ENCODE results near the gene AADACL2. TPM values are rescaled to one million over a fixed set of nuclear protein-coding genes. Genes with fewer than 3 reads are reported as not detected.

AADACL2 gene
- total and polyA plus RNA-seq, 2 experiments from 2014 or later: not detected

DNA sequence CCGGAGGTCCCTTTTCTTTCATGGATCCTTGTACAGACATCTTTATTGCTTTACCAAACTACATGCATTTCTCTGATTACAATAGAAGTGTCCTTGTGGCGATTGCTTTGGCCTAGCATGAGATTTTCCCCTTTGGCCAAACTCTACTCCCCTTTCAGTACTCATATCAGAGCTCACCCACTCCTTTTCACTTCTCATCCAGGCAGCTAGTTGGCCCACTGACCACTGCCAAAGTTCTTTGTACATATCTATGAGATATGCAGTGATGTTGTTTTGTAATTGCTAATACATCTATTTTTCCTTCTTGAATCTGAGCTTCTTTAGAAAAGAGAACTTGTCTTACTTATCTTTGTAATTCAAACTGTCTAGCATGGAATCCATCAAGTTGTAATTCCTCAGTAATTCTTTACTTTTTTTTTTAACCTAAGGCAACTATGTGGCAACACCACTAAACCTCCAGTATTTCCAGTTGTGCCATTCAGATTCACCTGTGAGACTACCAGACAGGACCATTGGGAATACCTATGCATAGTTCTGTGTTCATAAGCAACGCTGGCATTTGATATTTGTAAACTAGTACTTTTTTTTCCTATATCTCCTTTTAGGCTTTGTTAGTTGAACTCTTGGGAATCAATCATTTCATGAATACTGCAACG, 39.2 kb downstream of the AADACL2 start:
- TF ChIP-seq EZH2phosphoT487 (IDR thresholded peaks at IDR 0.05; ENCODE audit: insufficient read depth, low read depth) (no peak), EZH2 (IDR thresholded peaks at IDR 0.05; ENCODE audit: insufficient read depth, poor library complexity, severe bottlenecking) (no peak)
- no peak overlapping the region for H3K9ac ChIP-seq
- no peaks in the 10 kb centered on the region for H4K20me1 ChIP-seq (ENCODE audit: insufficient read depth)
- in situ Hi-C loops (cut with MboI): no loop called here
- no peak for DNase-seq
- no peak overlapping the region for H3K4me3 ChIP-seq
- H2AFZ ChIP-seq: no peak overlapping the region
- WGBS, 2 experiments (ENCODE audit: low coverage in 1 of 2, low lambda C conversion rate in 2 of 2, missing lambda C conversion rate in 2 of 2): 76 to 82% methylated on average over 4 of the region's 4 CpGs
- H3K79me2 ChIP-seq (ENCODE audit: insufficient read depth): no peaks in the 10 kb centered on the region
- no peaks in the 10 kb centered on the region for H3K9me3 ChIP-seq (ENCODE audit: low read depth)
- H3K4me2 ChIP-seq (ENCODE audit: unreplicated experiment): no peak overlapping the region
- no peaks in the 10 kb centered on the region for H3K9me2 ChIP-seq (ENCODE audit: insufficient read depth)
- H3K4me1 ChIP-seq (ENCODE audit: insufficient read depth): peaks cover 16% of the 10 kb centered on the region
- no peaks in the 10 kb centered on the region for H3K36me3 ChIP-seq (ENCODE audit: low read depth)
- no peak overlapping the region for H3K27ac ChIP-seq
- H3F3A ChIP-seq (ENCODE audit: insufficient read depth): peaks cover 8% of the 10 kb centered on the region
- H3K27me3 ChIP-seq (replicated peaks; ENCODE audit: insufficient read depth): no peaks in the 10 kb centered on the region

GRCh38 chr3:151774235-151774634, 40.5 kb downstream of the AADACL2 start:
- TF ChIP-seq EZH2 (IDR thresholded peaks at IDR 0.05; ENCODE audit: insufficient read depth, poor library complexity, severe bottlenecking): no peak
- TF ChIP-seq EZH2phosphoT487 (IDR thresholded peaks at IDR 0.05; ENCODE audit: insufficient read depth, low read depth): no peak
- 74 to 79% methylated on average over 1 of the region's 1 CpG for WGBS, 2 experiments (ENCODE audit: low coverage in 1 of 2, low lambda C conversion rate in 2 of 2, missing lambda C conversion rate in 2 of 2)
- in situ Hi-C loops (cut with MboI): no loop called here

GRCh38 chr3:151774910-151775309, 41.2 kb downstream of the AADACL2 start:
- Histone ChIP-seq H3K4me1 (ENCODE audit: insufficient read depth) (peaks cover 16% of the 10 kb centered on the region), H3K27ac (no peak overlapping the region), H3K9me2 (ENCODE audit: insufficient read depth) (no peaks in the 10 kb centered on the region), H3K27me3 (replicated peaks; ENCODE audit: insufficient read depth) (no peaks in the 10 kb centered on the region), H3K9me3 (ENCODE audit: low read depth) (no peaks in the 10 kb centered on the region), H4K20me1 (ENCODE audit: insufficient read depth) (no peaks in the 10 kb centered on the region), H3K79me2 (ENCODE audit: insufficient read depth) (no peaks in the 10 kb centered on the region), H3K4me3 (no peak overlapping the region), H3F3A (ENCODE audit: insufficient read depth) (peaks cover 8% of the 10 kb centered on the region), H3K9ac (no peak overlapping the region), H2AFZ (peak overlapping the region; percentile 24; the same call in 1 of the 2 replicates), H3K36me3 (ENCODE audit: low read depth) (no peaks in the 10 kb centered on the region), H3K4me2 (ENCODE audit: unreplicated experiment) (no peak overlapping the region)
- TF ChIP-seq EZH2phosphoT487 (IDR thresholded peaks at IDR 0.05; ENCODE audit: insufficient read depth, low read depth) (no peak), EZH2 (IDR thresholded peaks at IDR 0.05; ENCODE audit: insufficient read depth, poor library complexity, severe bottlenecking) (no peak)
- in situ Hi-C loops (cut with MboI): no loop called here
- DNase-seq: no peak

More at GRCh38 chr3:151774235-151774634, 40.5 kb downstream of the AADACL2 start:
- Histone ChIP-seq H3K9ac (no peak overlapping the region), H3K27me3 (replicated peaks; ENCODE audit: insufficient read depth) (no peaks in the 10 kb centered on the region), H3F3A (ENCODE audit: insufficient read depth) (peaks cover 8% of the 10 kb centered on the region), H3K4me2 (ENCODE audit: unreplicated experiment) (no peak overlapping the region), H3K9me2 (ENCODE audit: insufficient read depth) (no peaks in the 10 kb centered on the region), H3K9me3 (ENCODE audit: low read depth) (no peaks in the 10 kb centered on the region), H4K20me1 (ENCODE audit: insufficient read depth) (no peaks in the 10 kb centered on the region), H3K36me3 (ENCODE audit: low read depth) (no peaks in the 10 kb centered on the region), H3K4me1 (ENCODE audit: insufficient read depth) (peaks cover 16% of the 10 kb centered on the region), H3K79me2 (ENCODE audit: insufficient read depth) (no peaks in the 10 kb centered on the region), H3K4me3 (no peak overlapping the region), H3K27ac (no peak overlapping the region), H2AFZ (no peak overlapping the region)
- DNase-seq: no peak

- in situ Hi-C loops (cut with MboI): no loop called here
- Histone ChIP-seq H3K4me1 (ENCODE audit: insufficient read depth) (peaks cover 10% of the 10 kb centered on the region), H2AFZ (peak overlapping the region; percentile 24; the same call in 1 of the 2 replicates)
These were observed 41.9 kb downstream of the AADACL2 start for GRCh38 chr3:151775314-151776258.

More at GRCh38 chr3:151775314-151776258, 41.9 kb downstream of the AADACL2 start:
- H4K20me1 ChIP-seq (ENCODE audit: insufficient read depth): no peaks in the 10 kb centered on the region
- H3K9ac ChIP-seq: no peak overlapping the region
- no peak overlapping the region for H3K4me3 ChIP-seq
- no peaks in the 10 kb centered on the region for H3K9me3 ChIP-seq (ENCODE audit: low read depth)
- H3F3A ChIP-seq (ENCODE audit: insufficient read depth): peaks cover 4% of the 10 kb centered on the region
- H3K36me3 ChIP-seq (ENCODE audit: low read depth): no peaks in the 10 kb centered on the region
- H3K4me2 ChIP-seq (ENCODE audit: unreplicated experiment): no peak overlapping the region
- no peak overlapping the region for H3K27ac ChIP-seq
- H3K9me2 ChIP-seq (ENCODE audit: insufficient read depth): no peaks in the 10 kb centered on the region
- WGBS, 2 experiments (ENCODE audit: low coverage in 1 of 2, low lambda C conversion rate in 2 of 2, missing lambda C conversion rate in 2 of 2): 92 to 94% methylated on average over 4 of the region's 4 CpGs
- DNase-seq: no peak
- TF ChIP-seq EZH2phosphoT487 (IDR thresholded peaks at IDR 0.05; ENCODE audit: insufficient read depth, low read depth) (no peak), EZH2 (IDR thresholded peaks at IDR 0.05; ENCODE audit: insufficient read depth, poor library complexity, severe bottlenecking) (no peak)
- no peaks in the 10 kb centered on the region for H3K79me2 ChIP-seq (ENCODE audit: insufficient read depth)
- H3K27me3 ChIP-seq (replicated peaks; ENCODE audit: insufficient read depth): no peaks in the 10 kb centered on the region
